ENCODE measurements around the gene SLC6A11. TPM values are rescaled to one million over a fixed set of nuclear protein-coding genes. Genes with fewer than 3 reads are reported as not detected.

SLC6A11 gene
- total and polyA plus RNA-seq, 9 of the 15 experiments (the other 6 are each of a cell fraction or from before 2014, with no cell fraction given) = 0.04 TPM; not detected in 8

GRCh38 chr3:10771486-10772270, 44.4 kb upstream of the SLC6A11 start (continued):
- TF ChIP-seq, protein P1, sequence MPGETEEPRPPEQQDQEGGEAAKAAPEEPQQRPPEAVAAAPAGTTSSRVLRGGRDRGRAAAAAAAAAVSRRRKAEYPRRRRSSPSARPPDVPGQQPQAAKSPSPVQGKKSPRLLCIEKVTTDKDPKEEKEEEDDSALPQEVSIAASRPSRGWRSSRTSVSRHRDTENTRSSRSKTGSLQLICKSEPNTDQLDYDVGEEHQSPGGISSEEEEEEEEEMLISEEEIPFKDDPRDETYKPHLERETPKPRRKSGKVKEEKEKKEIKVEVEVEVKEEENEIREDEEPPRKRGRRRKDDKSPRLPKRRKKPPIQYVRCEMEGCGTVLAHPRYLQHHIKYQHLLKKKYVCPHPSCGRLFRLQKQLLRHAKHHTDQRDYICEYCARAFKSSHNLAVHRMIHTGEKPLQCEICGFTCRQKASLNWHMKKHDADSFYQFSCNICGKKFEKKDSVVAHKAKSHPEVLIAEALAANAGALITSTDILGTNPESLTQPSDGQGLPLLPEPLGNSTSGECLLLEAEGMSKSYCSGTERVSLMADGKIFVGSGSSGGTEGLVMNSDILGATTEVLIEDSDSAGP (CRISPR knock-in tag; IDR thresholded peaks at IDR 0.05) = no peak
- TF ChIP-seq, protein P2, sequence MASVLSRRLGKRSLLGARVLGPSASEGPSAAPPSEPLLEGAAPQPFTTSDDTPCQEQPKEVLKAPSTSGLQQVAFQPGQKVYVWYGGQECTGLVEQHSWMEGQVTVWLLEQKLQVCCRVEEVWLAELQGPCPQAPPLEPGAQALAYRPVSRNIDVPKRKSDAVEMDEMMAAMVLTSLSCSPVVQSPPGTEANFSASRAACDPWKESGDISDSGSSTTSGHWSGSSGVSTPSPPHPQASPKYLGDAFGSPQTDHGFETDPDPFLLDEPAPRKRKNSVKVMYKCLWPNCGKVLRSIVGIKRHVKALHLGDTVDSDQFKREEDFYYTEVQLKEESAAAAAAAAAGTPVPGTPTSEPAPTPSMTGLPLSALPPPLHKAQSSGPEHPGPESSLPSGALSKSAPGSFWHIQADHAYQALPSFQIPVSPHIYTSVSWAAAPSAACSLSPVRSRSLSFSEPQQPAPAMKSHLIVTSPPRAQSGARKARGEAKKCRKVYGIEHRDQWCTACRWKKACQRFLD (CRISPR knock-in tag; IDR thresholded peaks at IDR 0.05) = no peak
- TF ChIP-seq ZNF274 (IDR thresholded peaks at IDR 0.05; ENCODE audit: borderline replicate concordance, low read depth, low read length) (no peak), ZNF830 (CRISPR knock-in tag; IDR thresholded peaks at IDR 0.05) (no peak), MTA2 (IDR thresholded peaks at IDR 0.05; ENCODE audit: low read depth) (no peak), ILF3 (IDR thresholded peaks at IDR 0.05; ENCODE audit: borderline replicate concordance) (no peak), ERF (CRISPR knock-in tag; IDR thresholded peaks at IDR 0.05) (no peak)
- TF ChIP-seq, protein P3, sequence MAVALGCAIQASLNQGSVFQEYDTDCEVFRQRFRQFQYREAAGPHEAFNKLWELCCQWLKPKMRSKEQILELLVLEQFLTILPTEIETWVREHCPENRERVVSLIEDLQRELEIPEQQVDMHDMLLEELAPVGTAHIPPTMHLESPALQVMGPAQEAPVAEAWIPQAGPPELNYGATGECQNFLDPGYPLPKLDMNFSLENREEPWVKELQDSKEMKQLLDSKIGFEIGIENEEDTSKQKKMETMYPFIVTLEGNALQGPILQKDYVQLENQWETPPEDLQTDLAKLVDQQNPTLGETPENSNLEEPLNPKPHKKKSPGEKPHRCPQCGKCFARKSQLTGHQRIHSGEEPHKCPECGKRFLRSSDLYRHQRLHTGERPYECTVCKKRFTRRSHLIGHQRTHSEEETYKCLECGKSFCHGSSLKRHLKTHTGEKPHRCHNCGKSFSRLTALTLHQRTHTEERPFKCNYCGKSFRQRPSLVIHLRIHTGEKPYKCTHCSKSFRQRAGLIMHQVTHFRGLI (CRISPR knock-in tag; IDR thresholded peaks at IDR 0.05) = no peak
- TF ChIP-seq, protein P4, sequence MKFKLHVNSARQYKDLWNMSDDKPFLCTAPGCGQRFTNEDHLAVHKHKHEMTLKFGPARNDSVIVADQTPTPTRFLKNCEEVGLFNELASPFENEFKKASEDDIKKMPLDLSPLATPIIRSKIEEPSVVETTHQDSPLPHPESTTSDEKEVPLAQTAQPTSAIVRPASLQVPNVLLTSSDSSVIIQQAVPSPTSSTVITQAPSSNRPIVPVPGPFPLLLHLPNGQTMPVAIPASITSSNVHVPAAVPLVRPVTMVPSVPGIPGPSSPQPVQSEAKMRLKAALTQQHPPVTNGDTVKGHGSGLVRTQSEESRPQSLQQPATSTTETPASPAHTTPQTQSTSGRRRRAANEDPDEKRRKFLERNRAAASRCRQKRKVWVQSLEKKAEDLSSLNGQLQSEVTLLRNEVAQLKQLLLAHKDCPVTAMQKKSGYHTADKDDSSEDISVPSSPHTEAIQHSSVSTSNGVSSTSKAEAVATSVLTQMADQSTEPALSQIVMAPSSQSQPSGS (CRISPR knock-in tag; IDR thresholded peaks at IDR 0.05) = no peak

Data from K562 (cell line).